Neural progenitor cell (in vitro differentiated cells): ENCODE measurements around the gene OR1Q1. TPM values are rescaled to one million over a fixed set of nuclear protein-coding genes. Genes with fewer than 3 reads are reported as not detected.

Experiments
- DNase-seq: peaks from one replicate; pipeline ENCODE4 v3.0.0-alpha.2; 2016; ENCODE audit warnings: low spot score
- H2AFZ ChIP-seq: fragments of 200-600 bp; sonication (generic); replicated peaks from 2 replicates; pipeline ENCODE4 v1.6.1; 2016; ENCODE audit warnings: antibody characterized with exemption
- H3F3A ChIP-seq: fragments of 200-600 bp; sonication (generic); 2 replicates; pipeline ENCODE4 v1.6.1; 2016; ENCODE audit warnings: antibody characterized with exemption, low read depth
- H3K27ac ChIP-seq: fragments of 200-600 bp; sonication (generic); 2 replicates; pipeline ENCODE4 v1.5.1; 2016; ENCODE audit warnings: mild to moderate bottlenecking
- H3K27me3 ChIP-seq: fragments of 200-600 bp; sonication (generic); 2 replicates; pipeline ENCODE4 v1.6.1; 2016; ENCODE audit warnings: mild to moderate bottlenecking, moderate library complexity
- H3K36me3 ChIP-seq: fragments of 200-600 bp; sonication (generic); 2 replicates; pipeline ENCODE4 v1.5.1; 2016
- H3K4me1 ChIP-seq: fragments of 200-600 bp; sonication (generic); 2 replicates; pipeline ENCODE4 v1.6.1; 2016; ENCODE audit warnings: mixed run types
- H3K4me2 ChIP-seq: fragments of 200-600 bp; sonication (generic); 2 replicates; pipeline ENCODE4 v1.6.1; 2016
- H3K4me3 ChIP-seq: fragments of 200-600 bp; sonication (generic); 2 replicates; pipeline ENCODE4 v1.5.1; 2016
- H3K79me2 ChIP-seq: fragments of 200-600 bp; sonication (generic); 2 replicates; pipeline ENCODE4 v1.6.1; 2016; ENCODE audit warnings: low read depth
- H3K9ac ChIP-seq: fragments of 200-600 bp; sonication (generic); 2 replicates; pipeline ENCODE4 v1.6.1; 2016
- H3K9me3 ChIP-seq: fragments of 200-600 bp; sonication (generic); 2 replicates; pipeline ENCODE4 v1.5.1; 2016; ENCODE audit warnings: low read depth
- H4K20me1 ChIP-seq: fragments of 200-600 bp; sonication (generic); 2 replicates; pipeline ENCODE4 v1.6.1; 2016; ENCODE audit warnings: low read depth
- H3K27ac Mint-ChIP-seq: 3 replicates; pipeline ENCODE4 v1.8.0; 2021; ENCODE audit warnings: mixed read lengths
- H3K27me3 Mint-ChIP-seq: 2 replicates; pipeline ENCODE4 v1.8.0; 2022; ENCODE audit warnings: low read depth, mild to moderate bottlenecking, inconsistent platforms, moderate library complexity, mixed read lengths; ENCODE audit not compliant: insufficient read depth
- H3K36me3 Mint-ChIP-seq: 3 replicates; pipeline ENCODE4 v1.8.0; 2021; ENCODE audit warnings: mixed read lengths
- H3K4me1 Mint-ChIP-seq: 3 replicates; pipeline ENCODE4 v1.8.0; 2021; ENCODE audit warnings: mixed read lengths
- H3K4me3 Mint-ChIP-seq: 3 replicates; pipeline ENCODE4 v1.8.0; 2021; ENCODE audit warnings: mild to moderate bottlenecking, moderate library complexity, mixed read lengths
- H3K9me3 Mint-ChIP-seq: 3 replicates; pipeline ENCODE4 v1.8.0; 2020; ENCODE audit warnings: mixed read lengths
- EZH2 ChIP-seq: fragments of 200-600 bp; sonication (generic); IDR thresholded peaks from 2 replicates; pipeline ENCODE4 v1.6.1; 2017; ENCODE audit warnings: antibody characterized with exemption, mild to moderate bottlenecking, moderate library complexity
- EZH2phosphoT487 ChIP-seq: fragments of 200-600 bp; sonication (generic); IDR thresholded peaks from 2 replicates; pipeline ENCODE4 v1.6.1; 2017; ENCODE audit warnings: antibody characterized with exemption
- total RNA-seq: library from RNA; depleted of rRNA; stranded (reverse); fragments of >200 nt; gene quantifications from 2 replicates; pipeline ENCODE4 v1.2.3, GENCODE V29; 2015; ENCODE audit warnings: low replicate concordance
- TF ChIP-seq, protein P1 (sequence below): fragments of 200-600 bp; sonication (generic); IDR thresholded peaks from 2 replicates; pipeline ENCODE4 v1.5.1; 2017; ENCODE audit warnings: antibody characterized with exemption, mild to moderate bottlenecking

Gene OR1Q1
- total RNA-seq, 1 donor from 2014 or later, result not detected

DNA sequence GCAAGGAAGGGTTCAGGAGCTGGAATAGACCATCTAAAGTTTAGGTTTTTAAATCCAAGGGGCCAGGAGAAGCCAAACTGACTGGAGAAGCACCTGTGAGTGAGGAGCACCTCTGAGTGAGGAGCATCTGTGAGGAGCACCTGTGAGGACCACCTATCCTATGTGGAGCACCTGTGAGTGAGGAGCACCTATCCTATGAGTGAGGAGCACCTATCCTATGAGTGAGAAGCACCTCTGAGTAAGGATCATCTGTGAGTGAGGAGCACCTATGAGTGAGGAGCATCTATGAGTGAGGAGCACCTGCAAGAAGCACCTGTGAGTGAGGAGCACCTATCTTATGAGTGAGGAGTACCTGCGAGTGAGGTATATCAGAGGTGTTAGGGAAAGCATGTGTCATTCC, 8.0 kb upstream of the OR1Q1 start:
- no peaks in the 10 kb centered on the region for H3K79me2 ChIP-seq
- H3K9me3 Mint-ChIP-seq, result no peaks in the 10 kb centered on the region

DNA sequence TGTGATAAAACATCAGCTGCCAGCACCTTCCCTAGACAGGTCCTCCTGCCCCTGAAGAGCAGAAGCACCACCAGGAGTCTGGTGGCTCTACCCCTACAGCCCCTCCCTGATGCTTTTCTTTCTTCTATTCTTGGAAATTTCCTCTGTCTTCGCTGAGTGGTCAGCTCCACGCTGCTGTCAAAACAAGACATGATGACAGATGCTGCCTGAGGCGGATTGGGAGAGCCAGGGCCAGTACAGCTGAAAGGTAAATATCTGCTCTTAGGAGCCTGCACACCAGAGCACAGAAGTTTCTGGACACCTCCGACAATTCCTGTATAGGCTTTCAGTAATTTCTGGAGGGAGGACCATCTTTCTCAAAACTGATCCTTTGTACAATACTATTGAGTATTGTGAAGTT, 4.7 kb upstream of the OR1Q1 start:
- H3K27ac Mint-ChIP-seq, result no peak overlapping the region
- Histone ChIP-seq H3K36me3 (no peaks in the 10 kb centered on the region), H3F3A (no peaks in the 10 kb centered on the region), H3K4me1 (no peaks in the 10 kb centered on the region), H3K4me3 (no peak overlapping the region), H4K20me1 (no peaks in the 10 kb centered on the region), H3K27me3 (no peaks in the 10 kb centered on the region), H3K4me2 (no peak overlapping the region), H2AFZ (no peak overlapping the region), H3K79me2 (no peaks in the 10 kb centered on the region), H3K9me3 (peaks cover 3% of the 10 kb centered on the region), H3K27ac (no peak overlapping the region), H3K9ac (no peak overlapping the region)
- H3K4me3 Mint-ChIP-seq, result no peak overlapping the region
- H3K9me3 Mint-ChIP-seq, result no peaks in the 10 kb centered on the region
- no peaks in the 10 kb centered on the region for H3K4me1 Mint-ChIP-seq
- H3K36me3 Mint-ChIP-seq, result no peaks in the 10 kb centered on the region
- DNase-seq, result no peak
- no peak for TF ChIP-seq EZH2
- TF ChIP-seq, protein P1, sequence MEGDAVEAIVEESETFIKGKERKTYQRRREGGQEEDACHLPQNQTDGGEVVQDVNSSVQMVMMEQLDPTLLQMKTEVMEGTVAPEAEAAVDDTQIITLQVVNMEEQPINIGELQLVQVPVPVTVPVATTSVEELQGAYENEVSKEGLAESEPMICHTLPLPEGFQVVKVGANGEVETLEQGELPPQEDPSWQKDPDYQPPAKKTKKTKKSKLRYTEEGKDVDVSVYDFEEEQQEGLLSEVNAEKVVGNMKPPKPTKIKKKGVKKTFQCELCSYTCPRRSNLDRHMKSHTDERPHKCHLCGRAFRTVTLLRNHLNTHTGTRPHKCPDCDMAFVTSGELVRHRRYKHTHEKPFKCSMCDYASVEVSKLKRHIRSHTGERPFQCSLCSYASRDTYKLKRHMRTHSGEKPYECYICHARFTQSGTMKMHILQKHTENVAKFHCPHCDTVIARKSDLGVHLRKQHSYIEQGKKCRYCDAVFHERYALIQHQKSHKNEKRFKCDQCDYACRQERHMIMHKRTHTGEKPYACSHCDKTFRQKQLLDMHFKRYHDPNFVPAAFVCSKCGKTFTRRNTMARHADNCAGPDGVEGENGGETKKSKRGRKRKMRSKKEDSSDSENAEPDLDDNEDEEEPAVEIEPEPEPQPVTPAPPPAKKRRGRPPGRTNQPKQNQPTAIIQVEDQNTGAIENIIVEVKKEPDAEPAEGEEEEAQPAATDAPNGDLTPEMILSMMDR, result no peak
- no peak for TF ChIP-seq EZH2phosphoT487
- peaks cover 4% of the 10 kb centered on the region for H3K27me3 Mint-ChIP-seq

More for the DNA sequence above, 8.0 kb upstream of the OR1Q1 start:
- peaks cover 4% of the 10 kb centered on the region for H3K27me3 Mint-ChIP-seq
- no peaks in the 10 kb centered on the region for H3K36me3 Mint-ChIP-seq
- no peaks in the 10 kb centered on the region for H3K4me1 Mint-ChIP-seq
- H3K27ac Mint-ChIP-seq, result no peak overlapping the region
- Histone ChIP-seq H3K9ac (no peak overlapping the region), H3K27me3 (no peaks in the 10 kb centered on the region), H3K4me2 (no peak overlapping the region), H3K4me1 (no peaks in the 10 kb centered on the region), H4K20me1 (no peaks in the 10 kb centered on the region), H3K36me3 (no peaks in the 10 kb centered on the region), H2AFZ (no peak overlapping the region), H3K4me3 (no peak overlapping the region), H3K9me3 (peaks cover 3% of the 10 kb centered on the region), H3F3A (no peaks in the 10 kb centered on the region), H3K27ac (no peak overlapping the region)
- H3K4me3 Mint-ChIP-seq, result no peak overlapping the region
- no peak for DNase-seq
- TF ChIP-seq EZH2phosphoT487, result no peak
- TF ChIP-seq EZH2, result no peak
- TF ChIP-seq, protein P1, result no peak

DNA sequence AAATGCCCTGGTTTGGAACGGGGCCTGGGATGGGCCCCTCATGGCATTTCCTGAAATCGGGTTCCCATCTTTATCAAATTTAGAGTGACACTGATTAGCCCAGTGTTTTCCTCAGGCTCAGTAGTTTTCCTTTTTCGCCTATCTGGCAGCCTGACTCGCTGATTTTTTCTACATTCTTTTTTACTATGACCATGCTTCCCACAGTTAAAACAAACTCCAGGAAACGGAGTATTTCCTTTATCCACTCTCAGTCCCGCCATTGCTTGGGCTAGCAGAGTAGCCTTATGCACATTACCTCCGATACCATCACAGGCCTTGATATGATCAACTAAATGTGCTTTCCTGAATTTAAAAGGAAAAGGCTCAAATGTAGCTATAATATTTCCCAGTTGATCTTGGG, 5.5 kb downstream of the OR1Q1 start:
- Mint-ChIP-seq H3K9me3 (no peaks in the 10 kb centered on the region), H3K27me3 (peaks cover 10% of the 10 kb centered on the region), H3K27ac (no peak overlapping the region), H3K4me3 (no peak overlapping the region), H3K36me3 (no peaks in the 10 kb centered on the region), H3K4me1 (no peaks in the 10 kb centered on the region)
- Histone ChIP-seq H3K27ac (no peak overlapping the region), H3K4me3 (no peak overlapping the region), H3K36me3 (no peaks in the 10 kb centered on the region), H4K20me1 (no peaks in the 10 kb centered on the region), H3K79me2 (no peaks in the 10 kb centered on the region), H3K27me3 (no peaks in the 10 kb centered on the region), H3K4me1 (no peaks in the 10 kb centered on the region), H3K4me2 (no peak overlapping the region), H3F3A (no peaks in the 10 kb centered on the region), H3K9me3 (peaks cover 14% of the 10 kb centered on the region), H2AFZ (no peak overlapping the region), H3K9ac (no peak overlapping the region)
- TF ChIP-seq EZH2phosphoT487 (no peak), EZH2 (no peak)
- TF ChIP-seq, protein P1, result no peak
- DNase-seq, result no peak
